H9 (cell line): Measurements from ENCODE around the gene GRB10. TPM values are rescaled to one million over a fixed set of nuclear protein-coding genes. Genes with fewer than 3 reads are reported as not detected.

Experiments used
- DNase-seq: peaks from one replicate; pipeline ENCODE4 v3.0.0-alpha.2; 2017
- H2AFZ ChIP-seq: one replicate; pipeline ENCODE4 v1.6.1; 2013; ENCODE audit warnings: mild to moderate bottlenecking, low read length, control low read depth, moderate library complexity
- H2AK5ac ChIP-seq: 2 replicates; pipeline ENCODE4 v1.6.1; 2013; ENCODE audit warnings: low read length, control low read depth, mixed read lengths; ENCODE audit not compliant: insufficient read length
- H2BK120ac ChIP-seq: one replicate; pipeline ENCODE4 v1.6.1; 2013; ENCODE audit warnings: low read depth, mild to moderate bottlenecking, low read length, control low read depth, inconsistent platforms; ENCODE audit not compliant: poor library complexity, severe bottlenecking
- H2BK12ac ChIP-seq: 2 replicates; pipeline ENCODE4 v1.6.1; 2013; ENCODE audit warnings: low read length, control low read depth, mixed read lengths, low read depth; ENCODE audit not compliant: insufficient read length
- H2BK15ac ChIP-seq: 2 replicates; pipeline ENCODE4 v1.6.1; 2013; ENCODE audit warnings: low read depth, low read length, control low read depth
- H2BK20ac ChIP-seq: one replicate; pipeline ENCODE4 v1.6.1; 2013; ENCODE audit warnings: low read depth, mild to moderate bottlenecking, low read length, control low read depth, inconsistent platforms; ENCODE audit not compliant: poor library complexity, severe bottlenecking
- H2BK5ac ChIP-seq: 2 replicates; pipeline ENCODE4 v1.6.1; 2013; ENCODE audit warnings: low read length, control low read depth, mixed read lengths; ENCODE audit not compliant: insufficient read length
- H3K14ac ChIP-seq: 2 replicates; pipeline ENCODE4 v1.6.1; 2013; ENCODE audit warnings: low read length, control low read depth; ENCODE audit not compliant: insufficient read depth
- H3K18ac ChIP-seq: 2 replicates; pipeline ENCODE4 v1.6.1; 2013; ENCODE audit warnings: low read depth, mild to moderate bottlenecking, mixed read lengths, low read length, control low read depth; ENCODE audit not compliant: insufficient read length
- H3K23ac ChIP-seq: 2 replicates; pipeline ENCODE4 v1.6.1; 2013; ENCODE audit warnings: low read length, control low read depth, mixed read lengths, low read depth; ENCODE audit not compliant: insufficient read length
- H3K23me2 ChIP-seq: 2 replicates; pipeline ENCODE4 v1.6.1; 2013; ENCODE audit warnings: low read depth, mild to moderate bottlenecking, mixed read lengths, low read length, control low read depth; ENCODE audit not compliant: insufficient read length, poor library complexity, severe bottlenecking
- H3K27ac ChIP-seq: 2 replicates; pipeline ENCODE4 v1.5.1; 2013; ENCODE audit warnings: low read length, control low read depth, mixed read lengths, low read depth; ENCODE audit not compliant: insufficient read length
- H3K27me3 ChIP-seq: 2 replicates; pipeline ENCODE4 v1.6.1; 2013; ENCODE audit warnings: low read length, control low read depth, inconsistent platforms; ENCODE audit not compliant: insufficient read depth
- H3K4ac ChIP-seq: 2 replicates; pipeline ENCODE4 v1.6.1; 2013; ENCODE audit warnings: low read depth, mild to moderate bottlenecking, control low read depth, inconsistent platforms, low read length, moderate library complexity
- H3K4me1 ChIP-seq: 2 replicates; pipeline ENCODE4 v1.6.1; 2013; ENCODE audit warnings: low read length, control low read depth, inconsistent platforms; ENCODE audit not compliant: insufficient read depth
- H3K4me2 ChIP-seq: 2 replicates; pipeline ENCODE4 v1.6.1; 2013; ENCODE audit warnings: low read length, control low read depth, mixed read lengths; ENCODE audit not compliant: insufficient read length, insufficient read depth
- H3K56ac ChIP-seq: 2 replicates; pipeline ENCODE4 v1.6.1; 2013; ENCODE audit warnings: low read depth, mild to moderate bottlenecking, mixed read lengths, low read length, control low read depth; ENCODE audit not compliant: insufficient read length
- H3K79me1 ChIP-seq: 2 replicates; pipeline ENCODE4 v1.6.1; 2013; ENCODE audit warnings: low read depth, mild to moderate bottlenecking, moderate library complexity, low read length, control low read depth, inconsistent platforms; ENCODE audit not compliant: insufficient read depth, poor library complexity, severe bottlenecking
- H3K79me2 ChIP-seq: 2 replicates; pipeline ENCODE4 v1.6.1; 2013; ENCODE audit warnings: low read length, control low read depth, inconsistent platforms; ENCODE audit not compliant: insufficient read depth
- H3K9ac ChIP-seq: 2 replicates; pipeline ENCODE4 v1.6.1; 2013; ENCODE audit warnings: low read length, control low read depth, mixed read lengths; ENCODE audit not compliant: insufficient read length; ENCODE audit errors: extremely low read depth
- H3K9me3 ChIP-seq: one replicate; pipeline ENCODE4 v1.6.1; 2013; ENCODE audit warnings: low read depth, low read length, inconsistent platforms; ENCODE audit not compliant: control insufficient read depth
- H3T11ph ChIP-seq: one replicate; pipeline ENCODE4 v1.6.1; 2013; ENCODE audit warnings: mild to moderate bottlenecking, low read length, control low read depth, inconsistent platforms
- H4K20me1 ChIP-seq: one replicate; pipeline ENCODE4 v1.6.1; 2013; ENCODE audit not compliant: control insufficient read depth, insufficient read length, insufficient read depth
- H4K5ac ChIP-seq: 2 replicates; pipeline ENCODE4 v1.6.1; 2013; ENCODE audit warnings: low read depth, mild to moderate bottlenecking, mixed read lengths, low read length, control low read depth; ENCODE audit not compliant: insufficient read length
- H4K8ac ChIP-seq: replicated peaks from 2 replicates; pipeline ENCODE4 v1.6.1; 2013; ENCODE audit warnings: low read length, control low read depth, mixed read lengths, low read depth; ENCODE audit not compliant: insufficient read length
- H4K91ac ChIP-seq: 2 replicates; pipeline ENCODE4 v1.6.1; 2013; ENCODE audit warnings: low read depth, mild to moderate bottlenecking, moderate library complexity, mixed read lengths, low read length, control low read depth; ENCODE audit not compliant: insufficient read length
- H3K27ac Mint-ChIP-seq, 3 experiments: 2 replicates in 2 of 3; 3 replicates in 1 of 3; pipeline ENCODE4 v1.8.0; 2020 to 2021; ENCODE audit warnings: mixed read lengths in 3 of 3, mild to moderate bottlenecking in 1 of 3, moderate library complexity in 1 of 3
- H3K27me3 Mint-ChIP-seq: 2 replicates; pipeline ENCODE4 v1.8.0; 2021; ENCODE audit warnings: low read depth, mild to moderate bottlenecking, moderate library complexity, mixed read lengths
- H3K36me3 Mint-ChIP-seq, 3 experiments: 2 replicates in 2 of 3; 3 replicates in 1 of 3; pipeline ENCODE4 v1.8.0; 2020 to 2021; ENCODE audit warnings: low read depth in 3 of 3, mixed read lengths in 3 of 3; ENCODE audit not compliant: insufficient read depth in 1 of 3
- H3K4me1 Mint-ChIP-seq, 2 experiments: 2 replicates each; pipeline ENCODE4 v1.8.0; 2020; ENCODE audit warnings: mixed read lengths in 2 of 2
- H3K4me3 Mint-ChIP-seq, 2 experiments: 2 replicates in 1 of 2; 3 replicates in 1 of 2; pipeline ENCODE4 v1.8.0; 2020 to 2021; ENCODE audit warnings: mild to moderate bottlenecking in 2 of 2, mixed read lengths in 2 of 2, moderate library complexity in 1 of 2
- H3K9me3 Mint-ChIP-seq, 2 experiments: 2 replicates in 1 of 2; 3 replicates in 1 of 2; pipeline ENCODE4 v1.8.0; 2020; ENCODE audit warnings: mild to moderate bottlenecking in 2 of 2, mixed read lengths in 2 of 2, moderate library complexity in 1 of 2
- CTCF ChIP-seq: fragments of 200-600 bp; sonication (generic); conservative IDR thresholded peaks from 3 replicates; pipeline ENCODE4 v1.8.0; 2021; ENCODE audit warnings: antibody characterized with exemption, mild to moderate bottlenecking
- WGBS: extraction: QIAGEN DNeasy Blood & Tissue Kit; methylation state at CpG from one replicate; pipeline ENCODE4 v1.1.7; 2013; ENCODE audit warnings: missing lambda C conversion rate, low lambda C conversion rate, mixed read lengths; ENCODE audit not compliant: insufficient read length; ENCODE audit errors: extremely low coverage; 5-methylcytosine and 5-hydroxymethylcytosine counted together
- total RNA-seq: library from RNA; stranded (reverse); gene quantifications from 2 replicates; pipeline ENCODE4 v1.2.1, GENCODE V29; 2021

The GRB10 gene
- total RNA-seq, 1 experiment from 2014 or later, result 108 TPM

- no peak overlapping the region for H3K4ac ChIP-seq
- H3K27ac Mint-ChIP-seq, result 0 out of 7 replicates have a peak overlapping the region, but pooled peaks of 1 of the 3 experiments have one; percentile 32
- peaks cover 9 to 19% of the 10 kb centered on the region in 2 experiments for H3K9me3 Mint-ChIP-seq
- peaks cover 42 to 52% of the 10 kb centered on the region in 2 experiments for H3K4me1 Mint-ChIP-seq
- no peak overlapping the region for H2BK120ac ChIP-seq
- peaks cover 1% of the 10 kb centered on the region for H3K9me3 ChIP-seq
- H3K4me3 Mint-ChIP-seq, result peak overlapping the region; percentile 66 to 79
- H2AFZ ChIP-seq, result no peak overlapping the region
- no CpG with 5 or more reads among the region's 18 CpGs for WGBS
- no peak overlapping the region for H3K23ac ChIP-seq
- no peak overlapping the region for H4K91ac ChIP-seq
- peaks cover 15 to 20% (median 18%) of the 10 kb centered on the region in 3 experiments for H3K36me3 Mint-ChIP-seq
- H4K5ac ChIP-seq, result no peak overlapping the region
- no peak overlapping the region for H3K27ac ChIP-seq
- H3K79me2 ChIP-seq, result peaks cover 20% of the 10 kb centered on the region; the same call in 1 of the 2 replicates
- no peak overlapping the region for H3K18ac ChIP-seq
- no peak overlapping the region for H2BK12ac ChIP-seq
- DNase-seq, result no peak
- no peak overlapping the region for H2BK5ac ChIP-seq
- TF ChIP-seq CTCF, result no peak
- no peak overlapping the region for H3K9ac ChIP-seq
- H3K27me3 ChIP-seq, result peaks cover 7% of the 10 kb centered on the region; the same call in 1 of the 2 replicates
- peaks cover 31% of the 10 kb centered on the region for H3K27me3 Mint-ChIP-seq
- H3K4me2 ChIP-seq, result peak overlapping the region; percentile 60
- H2AK5ac ChIP-seq, result no peak overlapping the region
- H2BK20ac ChIP-seq, result no peak overlapping the region
- H4K8ac ChIP-seq, result no peak overlapping the region
- H3K4me1 ChIP-seq, result peaks cover 11% of the 10 kb centered on the region; the same call in 1 of the 2 replicates
- peaks cover 3% of the 10 kb centered on the region for H3K79me1 ChIP-seq
- no peaks in the 10 kb centered on the region for H4K20me1 ChIP-seq
- H3K23me2 ChIP-seq, result peaks cover 10% of the 10 kb centered on the region
- H3T11ph ChIP-seq, result no peak overlapping the region
- no peak overlapping the region for H2BK15ac ChIP-seq
- no peak overlapping the region for H3K56ac ChIP-seq
- peak overlapping the region; percentile 47; the same call in 1 of the 2 replicates for H3K14ac ChIP-seq
Measured at GRCh38 chr7:50793947-50794570, 11.4 kb upstream of the GRB10 start.
